Measurements from ENCODE around the gene DNAJB6. TPM values are rescaled to one million over a fixed set of nuclear protein-coding genes. Genes with fewer than 3 reads are reported as not detected.

Gene DNAJB6
- total RNA-seq, 1 donor from 2014 or later: 122 TPM

- H3K27ac Mint-ChIP-seq: no peak overlapping the region
- no peak overlapping the region for H3K4me3 Mint-ChIP-seq (ENCODE audit: low read depth)
- peaks cover 18% of the 10 kb centered on the region for H3K36me3 Mint-ChIP-seq (ENCODE audit: low read depth)
- H3K4me1 Mint-ChIP-seq (ENCODE audit: low read depth): peaks cover 11% of the 10 kb centered on the region
- no peaks in the 10 kb centered on the region for H3K27me3 Mint-ChIP-seq (ENCODE audit: low read depth)
- H3K9me3 Mint-ChIP-seq: no peaks in the 10 kb centered on the region
- intact Hi-C loops (cut with micrococcal nuclease): loop anchor here (2.0 kb wide), 1 partner anchor 15 kb away; no protein-coding TSS in a partner anchor
- DNase-seq (ENCODE audit: low spot score): no peak
Measured at GRCh38 chr7:157405914-157406810, 69.4 kb downstream of the DNAJB6 start.

DNA sequence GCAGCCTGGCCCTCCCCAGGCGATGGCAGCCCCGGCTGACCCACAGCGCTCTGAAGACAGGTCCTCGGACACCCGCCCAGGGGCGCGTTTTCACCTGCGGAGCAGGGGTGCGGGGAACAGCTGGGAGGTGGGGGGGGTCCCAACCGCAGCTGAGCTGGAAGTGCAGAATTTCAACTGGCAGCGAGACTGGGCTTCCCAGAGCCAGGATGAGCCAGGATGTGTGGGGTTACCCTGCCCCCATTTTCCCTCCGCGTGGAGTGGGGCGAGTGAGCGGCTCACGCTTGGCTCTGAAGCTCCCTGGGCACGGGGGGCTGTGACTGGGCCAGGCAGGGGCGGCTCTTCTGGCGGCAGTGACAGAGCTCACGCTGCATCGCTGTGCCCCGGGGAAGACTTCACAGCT, 70.2 kb downstream of the DNAJB6 start:
- Mint-ChIP-seq H3K9me3 (no peaks in the 10 kb centered on the region), H3K4me1 (ENCODE audit: low read depth) (peaks cover 18% of the 10 kb centered on the region), H3K4me3 (ENCODE audit: low read depth) (no peak overlapping the region), H3K27ac (no peak overlapping the region), H3K27me3 (ENCODE audit: low read depth) (no peaks in the 10 kb centered on the region), H3K36me3 (ENCODE audit: low read depth) (peaks cover 20% of the 10 kb centered on the region)
- no peak for DNase-seq (ENCODE audit: low spot score)
- intact Hi-C loops (cut with micrococcal nuclease): no loop called here

GRCh38 chr7:157407512-157408257, 70.9 kb downstream of the DNAJB6 start:
- Mint-ChIP-seq H3K36me3 (ENCODE audit: low read depth) (peaks cover 24% of the 10 kb centered on the region), H3K4me3 (ENCODE audit: low read depth) (no peak overlapping the region), H3K27me3 (ENCODE audit: low read depth) (no peaks in the 10 kb centered on the region), H3K4me1 (ENCODE audit: low read depth) (peaks cover 22% of the 10 kb centered on the region), H3K27ac (no peak overlapping the region), H3K9me3 (no peaks in the 10 kb centered on the region)
- intact Hi-C loops (cut with micrococcal nuclease): no loop called here
- no peak for DNase-seq (ENCODE audit: low spot score)

DNA sequence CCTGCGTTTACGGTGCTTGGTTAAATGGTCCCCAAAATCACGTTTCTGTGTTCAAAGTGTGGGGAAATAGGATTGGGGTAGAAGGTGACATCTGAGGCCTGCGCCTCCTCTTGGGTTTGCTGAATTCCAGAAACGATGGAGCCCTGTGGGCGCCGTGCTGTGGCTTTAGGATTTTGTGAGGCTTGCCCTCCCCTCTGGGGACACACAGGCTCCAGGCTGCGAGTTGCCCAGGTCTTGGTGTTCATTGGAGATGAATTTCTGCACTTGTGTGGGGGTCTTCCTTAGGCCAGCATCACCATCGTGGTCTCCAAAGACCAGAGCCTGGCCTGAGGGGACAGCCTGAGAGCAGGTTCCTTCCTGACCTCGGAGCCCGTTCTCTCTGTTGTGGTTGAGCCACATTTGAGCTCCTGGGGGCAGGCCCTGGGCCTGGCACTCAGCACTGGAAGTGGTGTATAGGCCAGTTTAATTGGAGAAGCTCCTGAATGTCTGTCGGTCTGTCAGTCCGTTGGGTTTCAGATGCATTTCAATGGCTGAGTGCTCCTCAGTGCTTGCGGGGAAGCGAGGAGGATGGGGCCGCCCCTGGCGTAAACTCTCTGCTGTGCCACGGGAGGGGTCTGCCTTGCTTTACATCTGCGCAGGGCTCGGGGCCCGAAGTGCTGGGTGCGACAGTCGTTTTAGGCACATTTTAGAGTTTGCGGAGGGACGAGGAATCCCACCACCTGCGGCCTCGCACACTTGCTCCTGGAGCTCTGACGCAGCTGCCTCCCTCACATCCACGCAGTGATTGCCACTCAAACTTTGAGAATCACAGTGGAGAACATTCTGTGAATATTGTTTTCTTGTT, 71.7 kb downstream of the DNAJB6 start:
- no peaks in the 10 kb centered on the region for H3K27me3 Mint-ChIP-seq (ENCODE audit: low read depth)
- H3K4me1 Mint-ChIP-seq (ENCODE audit: low read depth): peaks cover 18% of the 10 kb centered on the region
- H3K9me3 Mint-ChIP-seq: no peaks in the 10 kb centered on the region
- no peak for DNase-seq (ENCODE audit: low spot score)
- H3K27ac Mint-ChIP-seq: no peak overlapping the region
- H3K36me3 Mint-ChIP-seq (ENCODE audit: low read depth): peaks cover 21% of the 10 kb centered on the region
- H3K4me3 Mint-ChIP-seq (ENCODE audit: low read depth): no peak overlapping the region
- intact Hi-C loops (cut with micrococcal nuclease): no loop called here

DNA sequence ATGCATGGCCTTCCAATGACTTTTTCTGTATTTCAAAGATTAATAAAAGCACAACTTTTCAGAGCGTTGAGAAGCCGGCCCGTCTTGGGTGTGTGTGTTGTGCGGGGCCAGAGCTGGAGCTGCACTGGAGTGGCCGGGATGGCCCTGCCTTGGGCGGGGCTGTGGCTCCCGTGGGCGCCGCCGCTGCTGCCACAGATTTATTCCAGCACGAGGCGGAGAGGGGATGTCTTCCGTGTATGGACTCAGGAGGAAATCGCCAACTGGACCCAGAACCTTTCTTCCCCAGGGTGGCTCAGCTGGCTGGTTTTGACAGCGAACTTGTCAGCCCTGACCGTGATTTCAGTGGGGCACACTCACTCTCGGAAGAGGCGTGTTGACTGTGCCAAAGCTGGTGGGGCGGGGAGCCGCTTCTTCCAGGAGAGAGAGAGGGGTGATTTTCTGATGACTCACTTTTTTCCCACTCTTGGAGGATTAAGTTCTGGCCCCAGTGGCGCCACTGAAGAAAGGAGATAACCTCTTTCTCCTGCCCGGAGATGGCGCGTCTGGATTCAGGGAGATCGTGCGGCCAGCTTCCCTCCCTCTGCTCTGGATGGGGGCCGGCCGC, 72.4 kb downstream of the DNAJB6 start:
- Mint-ChIP-seq H3K4me1 (ENCODE audit: low read depth) (peaks cover 18% of the 10 kb centered on the region), H3K36me3 (ENCODE audit: low read depth) (peaks cover 21% of the 10 kb centered on the region), H3K27ac (no peak overlapping the region), H3K9me3 (no peaks in the 10 kb centered on the region), H3K4me3 (ENCODE audit: low read depth) (no peak overlapping the region), H3K27me3 (ENCODE audit: low read depth) (no peaks in the 10 kb centered on the region)
- intact Hi-C loops (cut with micrococcal nuclease): no loop called here
- DNase-seq (ENCODE audit: low spot score): no peak

- peaks cover 26% of the 10 kb centered on the region for H3K36me3 Mint-ChIP-seq (ENCODE audit: low read depth)
- H3K27me3 Mint-ChIP-seq (ENCODE audit: low read depth): no peaks in the 10 kb centered on the region
- H3K4me3 Mint-ChIP-seq (ENCODE audit: low read depth): no peak overlapping the region
- intact Hi-C loops (cut with micrococcal nuclease): no loop called here
- H3K4me1 Mint-ChIP-seq (ENCODE audit: low read depth): peaks cover 14% of the 10 kb centered on the region
- H3K9me3 Mint-ChIP-seq: no peaks in the 10 kb centered on the region
- DNase-seq (ENCODE audit: low spot score): no peak
- no peak overlapping the region for H3K27ac Mint-ChIP-seq
Measured at GRCh38 chr7:157409753-157410727, 73.2 kb downstream of the DNAJB6 start.

DNA sequence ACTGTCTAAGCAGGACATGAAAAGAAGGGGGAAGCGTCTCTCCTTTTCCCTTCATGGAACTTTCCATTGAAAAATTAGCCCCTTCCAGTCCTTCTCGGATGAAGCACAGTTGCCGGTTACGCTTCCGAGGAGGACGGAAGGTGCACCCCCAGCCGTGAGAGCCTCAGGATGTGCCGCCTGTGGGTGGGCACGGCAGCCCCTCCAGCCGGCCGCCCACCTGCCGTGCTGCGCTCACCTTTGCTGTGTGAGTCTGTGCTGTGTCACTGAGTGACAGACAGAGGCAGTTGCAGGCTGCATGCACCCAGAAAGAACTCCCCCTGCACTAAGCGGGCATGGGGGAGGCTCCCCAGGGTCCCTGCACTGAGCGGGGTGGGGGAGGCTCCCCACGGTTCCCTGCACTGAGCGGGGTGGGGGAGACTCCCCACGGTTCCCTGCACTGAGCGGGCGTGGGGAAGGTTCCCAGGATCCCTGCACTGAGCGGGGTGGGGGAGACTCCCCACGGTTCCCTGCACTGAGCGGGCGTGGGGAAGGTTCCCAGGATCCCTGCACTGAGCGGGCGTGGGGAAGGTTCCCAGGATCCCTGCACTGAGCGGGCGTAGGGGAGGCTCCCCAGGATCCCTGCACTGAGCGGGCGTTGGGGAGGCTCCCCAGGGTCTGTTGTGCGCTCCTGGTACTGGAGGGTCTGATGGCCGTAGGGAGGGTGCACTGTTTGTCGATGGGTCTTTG, 74.2 kb downstream of the DNAJB6 start:
- no peak for DNase-seq (ENCODE audit: low spot score)
- no peak overlapping the region for H3K4me3 Mint-ChIP-seq (ENCODE audit: low read depth)
- no peaks in the 10 kb centered on the region for H3K27me3 Mint-ChIP-seq (ENCODE audit: low read depth)
- peak overlapping the region; percentile 83 for H3K27ac Mint-ChIP-seq
- H3K4me1 Mint-ChIP-seq (ENCODE audit: low read depth): peaks cover 11% of the 10 kb centered on the region
- intact Hi-C loops (cut with micrococcal nuclease): no loop called here
- H3K36me3 Mint-ChIP-seq (ENCODE audit: low read depth): peaks cover 35% of the 10 kb centered on the region
- no peaks in the 10 kb centered on the region for H3K9me3 Mint-ChIP-seq

- Mint-ChIP-seq H3K27ac (peak overlapping the region; percentile 83), H3K9me3 (no peaks in the 10 kb centered on the region), H3K4me1 (ENCODE audit: low read depth) (peaks cover 11% of the 10 kb centered on the region), H3K27me3 (ENCODE audit: low read depth) (no peaks in the 10 kb centered on the region), H3K4me3 (ENCODE audit: low read depth) (no peak overlapping the region), H3K36me3 (ENCODE audit: low read depth) (peaks cover 41% of the 10 kb centered on the region)
- intact Hi-C loops (cut with micrococcal nuclease): no loop called here
- DNase-seq (ENCODE audit: low spot score): no peak
Measured at GRCh38 chr7:157411580-157411979, 74.8 kb downstream of the DNAJB6 start.

DNA sequence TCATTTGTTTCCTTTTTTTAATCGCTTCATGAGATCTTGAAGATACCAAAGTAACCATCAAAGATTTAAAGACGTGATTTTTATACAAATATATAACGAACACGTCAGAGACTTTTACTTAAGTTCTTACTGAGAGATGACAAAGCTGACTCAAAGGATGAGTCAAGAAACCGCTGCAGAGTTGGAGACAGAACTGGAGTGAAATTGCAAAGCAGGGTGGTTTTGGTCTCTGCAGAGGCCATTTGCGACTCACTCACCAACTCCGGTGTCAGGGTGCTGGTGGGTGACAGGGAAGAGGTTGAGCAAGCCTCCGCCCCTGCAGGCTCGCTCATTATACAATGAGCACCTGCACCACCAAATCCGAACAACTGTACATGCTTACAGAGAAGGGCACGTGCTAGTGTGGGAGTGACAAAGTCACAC, 75.2 kb downstream of the DNAJB6 start:
- DNase-seq (ENCODE audit: low spot score): no peak
- Mint-ChIP-seq H3K27ac (peak overlapping the region; percentile 83), H3K9me3 (no peaks in the 10 kb centered on the region), H3K4me1 (ENCODE audit: low read depth) (peaks cover 11% of the 10 kb centered on the region), H3K4me3 (ENCODE audit: low read depth) (no peak overlapping the region), H3K27me3 (ENCODE audit: low read depth) (no peaks in the 10 kb centered on the region), H3K36me3 (ENCODE audit: low read depth) (peaks cover 45% of the 10 kb centered on the region)
- intact Hi-C loops (cut with micrococcal nuclease): loop anchor here (1.0 to 2.0 kb wide), 2 partner anchors 79 to 158 kb away; no protein-coding TSS in a partner anchor

- H3K27ac Mint-ChIP-seq: no peak overlapping the region
- no peak overlapping the region for H3K4me3 Mint-ChIP-seq (ENCODE audit: low read depth)
- DNase-seq (ENCODE audit: low spot score): no peak
Measured at GRCh38 chr7:157412491-157413180, 75.8 kb downstream of the DNAJB6 start.

More at GRCh38 chr7:157412491-157413180, 75.8 kb downstream of the DNAJB6 start:
- Mint-ChIP-seq H3K27me3 (ENCODE audit: low read depth) (no peaks in the 10 kb centered on the region), H3K4me1 (ENCODE audit: low read depth) (peaks cover 11% of the 10 kb centered on the region), H3K9me3 (no peaks in the 10 kb centered on the region), H3K36me3 (ENCODE audit: low read depth) (peaks cover 47% of the 10 kb centered on the region)
- intact Hi-C loops (cut with micrococcal nuclease): loop anchor here (1.0 to 2.0 kb wide), 2 partner anchors 78 to 158 kb away; no protein-coding TSS in a partner anchor
